SK-N-MC (cell line): Measurements from ENCODE around the gene ADGRB2.

Source experiments
- EZH2 ChIP-seq: fragments of 200-600 bp; sonication (generic); IDR thresholded peaks from one replicate; pipeline ENCODE4 v1.6.1; 2017; ENCODE audit warnings: antibody characterized with exemption
- POLR2AphosphoS5 ChIP-seq: IDR thresholded peaks from 2 replicates; pipeline ENCODE4 v1.6.1; 2012; ENCODE audit warnings: mild to moderate bottlenecking, low read depth, low read length, borderline replicate concordance

GRCh38 chr1:31707711-31708110 lies 56.4 kb downstream of the ADGRB2 start:
- no peak for TF ChIP-seq EZH2
- TF ChIP-seq POLR2AphosphoS5, result no peak
